Measurements from ENCODE around the gene DCAF8. TPM values are rescaled to one million over a fixed set of nuclear protein-coding genes. Genes with fewer than 3 reads are reported as not detected.
A peak's percentile ranks its signal among the peaks of the same experiment; 100 is the strongest.

The DCAF8 gene
- total and polyA plus RNA-seq, 2 of the 4 experiments (the other 2 are of a cell fraction), result 83.3 to 83.8 TPM

DNA sequence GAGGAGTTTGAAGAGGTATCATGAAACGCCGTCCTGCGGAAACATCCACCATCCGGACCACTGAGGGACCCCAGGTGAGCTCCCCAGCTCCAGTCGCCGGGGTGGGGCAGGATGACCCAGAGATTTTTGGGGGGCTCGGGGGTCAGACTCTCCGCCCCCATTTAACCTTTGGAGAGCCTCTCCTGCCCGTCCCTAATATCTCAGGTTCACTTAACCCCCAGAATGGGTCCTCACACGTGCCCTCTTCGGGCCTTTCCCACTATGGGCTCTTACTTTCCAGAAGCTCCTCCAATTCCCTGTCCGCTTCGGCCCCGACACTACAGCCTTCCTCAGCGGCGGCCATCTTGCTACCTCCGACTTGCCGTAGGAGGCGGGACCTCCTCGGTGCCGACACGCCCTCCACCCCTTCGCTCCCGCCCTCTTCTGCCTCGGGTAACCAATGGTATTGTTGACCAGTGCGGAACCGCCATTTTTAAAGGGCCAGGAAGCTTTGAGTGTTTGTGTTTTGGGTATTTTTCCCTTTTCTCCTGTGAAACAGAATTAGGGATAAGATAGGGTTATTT lies 22.5 kb upstream of the DCAF8 start, which contains the start of gene PEX19:
Gene PEX19 (minus strand): TSS at position 352 of the 563 bp plus-strand sequence. CDS start 9 bp downstream, at position 343.
- ChIA-PET CTCF (interaction anchor here (0.6 to 1.4 kb wide), 4 partner anchors 20 to 199 kb away, joined by 3 to 6 read pairs (median 4); no protein-coding TSS in a partner anchor), POLR2A (ENCODE audit: unreplicated experiment) (interaction anchor here (1.6 kb wide), 1 partner anchor 9 kb away, joined by 3 read pairs; no protein-coding TSS in a partner anchor)
- DNase-seq (peak; percentile 94), ATAC-seq (ENCODE audit: low read depth) (peak; percentile 99)
- Histone ChIP-seq H3K4me2 (ENCODE audit: low read depth, low read length) (peak within 1 kb of the TSS; percentile 56), H3K79me1 (ENCODE audit: low read depth in 1 of 2, low read length in 2 of 2) (peaks cover 15 to 28% of the 10 kb centered on the region in 2 experiments), H3K4ac (ENCODE audit: low read depth, low read length) (peak within 1 kb of the TSS; percentile 78), H3K4me1 (ENCODE audit: control insufficient read depth, insufficient read depth, low read length) (peaks cover 3% of the 10 kb centered on the region; the same call in 1 of the 2 replicates), H3K14ac (replicated peaks; ENCODE audit: low read depth, low read length) (peak within 1 kb of the TSS; percentile 50), H3K18ac (ENCODE audit: low read depth, low read length) (0 out of 2 replicates have a peak within 1 kb of the TSS, but pooled peaks have one; percentile 7), H3K9me1 (ENCODE audit: insufficient read depth, low read length) (peaks cover 4% of the 10 kb centered on the region), H3K36me3 (ENCODE audit: control insufficient read depth, insufficient read depth, low read length) (peaks cover 23% of the 10 kb centered on the region), H4K8ac (ENCODE audit: low read depth in 2 of 2, low read length in 2 of 2) (peak within 1 kb of the TSS; percentile 53 to 85), H2BK15ac (ENCODE audit: low read depth, low read length) (no peak within 1 kb of the TSS), H2BK20ac (ENCODE audit: low read depth, low read length) (no peak within 1 kb of the TSS), H3K56ac (ENCODE audit: extremely low read depth, insufficient read depth, low read length) (peak within 1 kb of the TSS; percentile 83), H2AK5ac (ENCODE audit: low read depth, low read length) (peak within 1 kb of the TSS; percentile 46), H4K20me1 (ENCODE audit: insufficient read depth, low read length) (no peaks in the 10 kb centered on the region; the same call in 1 of the 2 replicates), H3K9ac (ENCODE audit: low read depth, low read length) (peak within 1 kb of the TSS; percentile 81), H2BK5ac (ENCODE audit: low read depth, low read length, poor library complexity, severe bottlenecking) (peak within 1 kb of the TSS; percentile 54), H3K27me3 (ENCODE audit: control insufficient read depth, insufficient read depth, low read length) (no peaks in the 10 kb centered on the region), H3K27ac (ENCODE audit: insufficient read depth, low read length) (peak within 1 kb of the TSS; percentile 68), H2BK120ac (ENCODE audit: low read depth, low read length) (peak within 1 kb of the TSS; percentile 31; the same call in 1 of the 2 replicates), H2AK9ac (replicated peaks; ENCODE audit: low read depth, low read length, poor library complexity) (peak within 1 kb of the TSS; percentile 82), H2AFZ (replicated peaks; ENCODE audit: low read length, poor library complexity) (peak within 1 kb of the TSS; percentile 88), H4K91ac (ENCODE audit: insufficient read depth, low read depth, low read length) (peak within 1 kb of the TSS; percentile 68), H3K23ac (ENCODE audit: low read depth, low read length) (peak within 1 kb of the TSS; percentile 79), H3K9me3 (ENCODE audit: control insufficient read depth, insufficient read depth, low read length) (no peaks in the 10 kb centered on the region), H4K5ac (ENCODE audit: low read depth, low read length) (peak within 1 kb of the TSS; percentile 0; the same call in 1 of the 2 replicates), H3K4me3 (ENCODE audit: insufficient read depth, low read depth, low read length) (peak within 1 kb of the TSS; percentile 59)
- in situ Hi-C loops (cut with MboI; ENCODE audit: low sequenced_read_pairs), result no loop called here
- no TSS peak for BruUV-seq (replicated peaks)
- dilution Hi-C loops (cut with HindIII; ENCODE audit: low sequenced_read_pairs, unreplicated experiment), result no loop called here
- 0% methylated on average over 3 of the region's 27 CpGs; no CpG with 5 or more reads in 1 of the 2 experiments for WGBS, 2 experiments (ENCODE audit: extremely low coverage in 2 of 2, insufficient read length in 1 of 2)
- no peak for TF ChIP-seq BHLHE40 (IDR thresholded peaks at IDR 0.05; ENCODE audit: low read depth, low read length)
- no peak for TF ChIP-seq NFE2L2 (IDR thresholded peaks at IDR 0.05; ENCODE audit: low read depth, low read length)
- TF ChIP-seq SMC3 (IDR thresholded peaks at IDR 0.05; ENCODE audit: low read depth, low read length), result no peak
- TF ChIP-seq RCOR1 (IDR thresholded peaks at IDR 0.05; ENCODE audit: insufficient replicate concordance, low read length), result no peak
- TF ChIP-seq, protein P1, sequence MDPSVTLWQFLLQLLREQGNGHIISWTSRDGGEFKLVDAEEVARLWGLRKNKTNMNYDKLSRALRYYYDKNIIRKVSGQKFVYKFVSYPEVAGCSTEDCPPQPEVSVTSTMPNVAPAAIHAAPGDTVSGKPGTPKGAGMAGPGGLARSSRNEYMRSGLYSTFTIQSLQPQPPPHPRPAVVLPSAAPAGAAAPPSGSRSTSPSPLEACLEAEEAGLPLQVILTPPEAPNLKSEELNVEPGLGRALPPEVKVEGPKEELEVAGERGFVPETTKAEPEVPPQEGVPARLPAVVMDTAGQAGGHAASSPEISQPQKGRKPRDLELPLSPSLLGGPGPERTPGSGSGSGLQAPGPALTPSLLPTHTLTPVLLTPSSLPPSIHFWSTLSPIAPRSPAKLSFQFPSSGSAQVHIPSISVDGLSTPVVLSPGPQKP (IDR thresholded peaks at IDR 0.05; ENCODE audit: borderline replicate concordance, low read depth, low read length), result no peak
- 0 out of 2 replicates have a peak, but pooled peaks have one; percentile 31 for TF ChIP-seq POLR2A (IDR thresholded peaks at IDR 0.05; ENCODE audit: low read depth, low read length)
- TF ChIP-seq, protein P2, sequence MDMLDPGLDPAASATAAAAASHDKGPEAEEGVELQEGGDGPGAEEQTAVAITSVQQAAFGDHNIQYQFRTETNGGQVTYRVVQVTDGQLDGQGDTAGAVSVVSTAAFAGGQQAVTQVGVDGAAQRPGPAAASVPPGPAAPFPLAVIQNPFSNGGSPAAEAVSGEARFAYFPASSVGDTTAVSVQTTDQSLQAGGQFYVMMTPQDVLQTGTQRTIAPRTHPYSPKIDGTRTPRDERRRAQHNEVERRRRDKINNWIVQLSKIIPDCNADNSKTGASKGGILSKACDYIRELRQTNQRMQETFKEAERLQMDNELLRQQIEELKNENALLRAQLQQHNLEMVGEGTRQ (IDR thresholded peaks at IDR 0.05; ENCODE audit: low read depth, low read length), result 0 out of 2 replicates have a peak, but pooled peaks have one; percentile 2
- no peak for TF ChIP-seq CHD1 (IDR thresholded peaks at IDR 0.05; ENCODE audit: low read depth, low read length)
- peak; percentile 84 for TF ChIP-seq MXI1 (IDR thresholded peaks at IDR 0.05; ENCODE audit: borderline replicate concordance, low read depth, low read length)
- TF ChIP-seq MAZ (IDR thresholded peaks at IDR 0.05; ENCODE audit: borderline replicate concordance, low read depth, low read length), result peak; percentile 71; the same call in 1 of the 2 replicates
- no peak for TF ChIP-seq FOS (IDR thresholded peaks at IDR 0.05; ENCODE audit: low read depth, low read length)
- no peak for TF ChIP-seq RAD21 (IDR thresholded peaks at IDR 0.05; ENCODE audit: low read length)
- intact Hi-C loops (cut with micrococcal nuclease), result loop anchor here (1.0 to 2.0 kb wide), 2 partner anchors 23 to 92 kb away; partner anchors contain the start of gene DCAF8

Measured in IMR-90 (cell line).